ENCODE results near the gene ITPK1.

DNA sequence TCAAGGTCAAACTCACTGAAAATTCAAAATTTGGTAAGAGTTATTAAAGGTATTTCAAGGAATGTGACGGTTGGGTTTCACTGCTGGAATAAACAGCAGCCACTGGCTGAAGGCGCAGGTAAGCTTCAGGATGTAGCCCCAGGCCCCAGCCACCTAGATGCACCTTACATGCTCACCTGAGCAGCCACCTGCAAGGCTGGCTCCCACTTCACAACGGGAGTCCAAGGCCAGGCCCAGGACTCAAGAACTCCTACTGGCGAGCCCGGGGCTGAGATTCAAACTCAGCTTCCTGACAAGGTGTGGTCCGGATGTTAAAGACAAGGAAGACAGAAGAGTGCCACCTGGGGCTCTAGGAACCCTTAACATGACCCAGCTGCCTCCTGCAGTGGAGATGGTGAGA lies 78.4 kb downstream of the ITPK1 start:
- TF ChIP-seq, protein P1, sequence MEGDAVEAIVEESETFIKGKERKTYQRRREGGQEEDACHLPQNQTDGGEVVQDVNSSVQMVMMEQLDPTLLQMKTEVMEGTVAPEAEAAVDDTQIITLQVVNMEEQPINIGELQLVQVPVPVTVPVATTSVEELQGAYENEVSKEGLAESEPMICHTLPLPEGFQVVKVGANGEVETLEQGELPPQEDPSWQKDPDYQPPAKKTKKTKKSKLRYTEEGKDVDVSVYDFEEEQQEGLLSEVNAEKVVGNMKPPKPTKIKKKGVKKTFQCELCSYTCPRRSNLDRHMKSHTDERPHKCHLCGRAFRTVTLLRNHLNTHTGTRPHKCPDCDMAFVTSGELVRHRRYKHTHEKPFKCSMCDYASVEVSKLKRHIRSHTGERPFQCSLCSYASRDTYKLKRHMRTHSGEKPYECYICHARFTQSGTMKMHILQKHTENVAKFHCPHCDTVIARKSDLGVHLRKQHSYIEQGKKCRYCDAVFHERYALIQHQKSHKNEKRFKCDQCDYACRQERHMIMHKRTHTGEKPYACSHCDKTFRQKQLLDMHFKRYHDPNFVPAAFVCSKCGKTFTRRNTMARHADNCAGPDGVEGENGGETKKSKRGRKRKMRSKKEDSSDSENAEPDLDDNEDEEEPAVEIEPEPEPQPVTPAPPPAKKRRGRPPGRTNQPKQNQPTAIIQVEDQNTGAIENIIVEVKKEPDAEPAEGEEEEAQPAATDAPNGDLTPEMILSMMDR (conservative IDR thresholded peaks at IDR 0.05) = no peak
- TF ChIP-seq EZH2 (IDR thresholded peaks at IDR 0.05; ENCODE audit: low read depth) = no peak
